Lower leg skin (tissue), 4 donors: Measurements from ENCODE around the gene MAD1L1. TPM values are rescaled to one million over a fixed set of nuclear protein-coding genes. Genes with fewer than 3 reads are reported as not detected.

Experiments used
- DNase-seq, 2 donors: peaks; one replicate each; pipeline ENCODE4 v3.0.0-alpha.2; 2019; ENCODE audit warnings: low spot score in 2 of 2
- H3K4me3 ChIP-seq: fragments of 200-600 bp; sonication (generic); 2 replicates; pipeline ENCODE4 v1.5.1; 2017; ENCODE audit warnings: mild to moderate bottlenecking, low read depth; ENCODE audit not compliant: poor library complexity, severe bottlenecking
- POLR2A ChIP-seq, 2 donors: fragments of 450-650 bp; IDR thresholded peaks; one replicate each; pipeline ENCODE4 v1.6.1; 2016 to 2017; ENCODE audit warnings: antibody characterized with exemption in 2 of 2, mild to moderate bottlenecking in 1 of 2, moderate library complexity in 1 of 2
- WGBS, 2 donors: methylation state at CpG; one replicate each; pipeline ENCODE4 v1.1.5; 2018; 5-methylcytosine and 5-hydroxymethylcytosine counted together
- intact Hi-C: fragments of 100-400 bp; cut with DNase I; formaldehyde crosslinking; loops from one replicate; pipeline ENCODE4 v1.15.0; 2023; ENCODE audit warnings: low total_unique reads
- total RNA-seq, 4 donors: library from RNA; depleted of rRNA; stranded (reverse); fragments of >200 nt; gene quantifications; one replicate each; pipeline ENCODE4 v1.1.0, GENCODE V29; 2016
- TF ChIP-seq, protein P1 (sequence below), 3 donors: fragments of 450-650 bp; IDR thresholded peaks; one replicate each; pipeline ENCODE4 v1.5.1; 2016; ENCODE audit warnings: antibody characterized with exemption in 3 of 3, mild to moderate bottlenecking in 3 of 3, moderate library complexity in 2 of 3

Gene MAD1L1
- total RNA-seq, 4 donors from 2014 or later: 37.7 to 77.8 (median 59.4) TPM

DNA sequence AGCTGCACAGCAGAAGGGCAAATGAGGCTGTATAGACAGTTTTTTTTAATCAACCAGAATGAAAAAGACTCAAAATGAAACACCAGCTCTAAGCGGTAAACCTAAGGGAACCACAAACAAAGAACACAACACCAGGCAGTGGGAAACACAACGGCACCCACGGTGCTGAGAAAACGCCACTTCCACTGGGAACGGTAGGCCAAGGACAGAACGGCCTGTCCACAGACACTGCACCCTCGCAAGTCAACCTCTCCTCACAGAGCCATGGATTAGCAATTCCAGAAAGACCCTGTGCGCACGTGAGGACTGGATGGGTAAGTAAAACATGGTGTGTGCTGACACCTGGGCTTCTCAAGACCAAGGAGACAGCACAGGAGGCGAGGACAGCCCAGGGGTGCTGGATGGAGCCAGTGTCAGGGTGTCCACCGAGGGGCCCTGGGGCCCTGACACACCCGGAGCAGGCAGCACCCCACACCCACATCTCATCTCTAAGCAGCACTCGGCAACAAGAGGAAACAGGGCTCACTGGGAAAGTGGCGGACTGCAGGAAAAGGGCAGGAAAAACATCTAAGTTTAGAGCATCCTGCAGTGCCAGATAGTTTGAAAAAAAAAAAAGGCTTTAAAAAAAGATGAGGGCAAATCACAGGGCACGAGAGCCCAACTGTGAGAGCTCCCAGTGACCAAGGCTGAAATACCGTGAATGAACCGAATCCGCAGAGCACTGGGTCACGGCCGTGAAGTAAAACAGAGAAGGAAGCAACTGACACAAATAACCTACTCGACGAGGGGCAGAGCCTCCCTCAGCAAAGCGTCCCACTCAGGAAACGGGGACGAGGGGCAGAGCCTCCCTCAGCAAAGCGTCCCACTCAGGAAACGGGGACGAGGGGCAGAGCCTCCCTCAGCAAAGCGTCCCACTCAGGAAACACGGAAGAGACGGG lies 120.2 kb downstream of the MAD1L1 start:
- H3K4me3 ChIP-seq: no peak overlapping the region
- intact Hi-C loops: no loop called here
- 78 to 79% methylated on average over 31 of the region's 31 CpGs for WGBS, 2 donors
- TF ChIP-seq, protein P1, sequence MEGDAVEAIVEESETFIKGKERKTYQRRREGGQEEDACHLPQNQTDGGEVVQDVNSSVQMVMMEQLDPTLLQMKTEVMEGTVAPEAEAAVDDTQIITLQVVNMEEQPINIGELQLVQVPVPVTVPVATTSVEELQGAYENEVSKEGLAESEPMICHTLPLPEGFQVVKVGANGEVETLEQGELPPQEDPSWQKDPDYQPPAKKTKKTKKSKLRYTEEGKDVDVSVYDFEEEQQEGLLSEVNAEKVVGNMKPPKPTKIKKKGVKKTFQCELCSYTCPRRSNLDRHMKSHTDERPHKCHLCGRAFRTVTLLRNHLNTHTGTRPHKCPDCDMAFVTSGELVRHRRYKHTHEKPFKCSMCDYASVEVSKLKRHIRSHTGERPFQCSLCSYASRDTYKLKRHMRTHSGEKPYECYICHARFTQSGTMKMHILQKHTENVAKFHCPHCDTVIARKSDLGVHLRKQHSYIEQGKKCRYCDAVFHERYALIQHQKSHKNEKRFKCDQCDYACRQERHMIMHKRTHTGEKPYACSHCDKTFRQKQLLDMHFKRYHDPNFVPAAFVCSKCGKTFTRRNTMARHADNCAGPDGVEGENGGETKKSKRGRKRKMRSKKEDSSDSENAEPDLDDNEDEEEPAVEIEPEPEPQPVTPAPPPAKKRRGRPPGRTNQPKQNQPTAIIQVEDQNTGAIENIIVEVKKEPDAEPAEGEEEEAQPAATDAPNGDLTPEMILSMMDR (IDR thresholded peaks at IDR 0.05): no peak
- TF ChIP-seq POLR2A (IDR thresholded peaks at IDR 0.05): no peak
- DNase-seq: no peak

DNA sequence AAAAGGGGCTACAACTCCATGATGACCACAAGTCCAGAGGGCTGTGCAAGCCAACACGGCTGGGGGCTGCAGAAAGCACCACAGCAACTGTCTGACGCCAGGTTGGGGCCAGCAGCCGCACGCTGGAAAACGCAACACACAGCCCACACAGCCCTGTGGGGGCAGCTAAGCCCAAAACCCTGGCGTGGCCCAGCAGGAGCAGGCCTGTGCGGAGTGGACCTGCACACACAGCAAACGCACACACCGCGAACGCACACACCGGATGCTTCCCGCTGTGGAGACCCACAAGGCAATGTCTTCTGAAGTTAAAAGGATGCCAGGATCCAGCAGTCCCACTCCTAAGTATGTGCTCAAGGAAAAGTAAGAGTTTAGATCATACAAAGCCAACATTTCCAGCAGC lies 121.2 kb downstream of the MAD1L1 start:
- intact Hi-C loops: no loop called here
- TF ChIP-seq, protein P1 (IDR thresholded peaks at IDR 0.05): no peak
- TF ChIP-seq POLR2A (IDR thresholded peaks at IDR 0.05): no peak
- DNase-seq: no peak
- 95 to 98% methylated on average over 13 of the region's 13 CpGs for WGBS, 2 donors
- H3K4me3 ChIP-seq: no peak overlapping the region

DNA sequence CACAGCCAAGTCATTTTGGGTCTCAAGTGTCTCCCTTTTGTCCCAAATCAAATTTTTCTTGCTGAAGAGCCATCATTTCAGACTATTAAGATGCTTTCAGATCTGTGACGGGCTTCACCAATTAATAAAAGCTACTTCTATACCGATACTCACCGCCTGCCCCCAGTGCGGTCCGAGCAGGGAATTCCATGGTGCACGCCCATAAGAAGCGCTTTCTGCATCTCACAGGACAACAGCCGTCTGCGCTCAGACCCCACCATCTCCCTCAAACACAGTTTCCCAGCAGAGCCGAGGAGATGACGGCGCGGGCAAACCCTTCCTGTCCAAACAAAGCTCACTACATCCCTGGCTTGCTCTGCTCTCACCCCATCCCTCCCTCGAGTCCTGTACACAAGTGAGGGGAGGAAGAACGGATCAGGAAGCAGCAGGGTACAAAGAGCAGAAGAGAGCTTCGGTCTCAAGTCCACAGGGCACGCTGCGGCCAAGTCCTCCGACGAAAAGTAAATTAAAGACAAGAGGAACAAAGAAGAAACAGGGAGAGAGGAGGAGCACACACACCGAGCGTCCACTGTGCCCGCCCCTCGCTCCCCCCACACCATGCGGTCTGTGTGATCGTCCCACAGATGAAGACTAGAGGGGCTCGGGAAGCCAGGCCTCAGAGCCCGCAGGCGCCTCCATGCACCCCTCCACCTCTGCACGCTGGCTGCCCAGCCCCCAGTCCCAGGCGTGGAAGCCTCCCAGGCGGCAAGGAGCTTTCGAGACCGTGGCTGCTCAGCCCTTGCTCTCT lies 121.9 kb downstream of the MAD1L1 start:
- WGBS, 2 donors: 81 to 86% methylated on average over 34 of the region's 34 CpGs
- no peak overlapping the region for H3K4me3 ChIP-seq
- no peak for TF ChIP-seq POLR2A (IDR thresholded peaks at IDR 0.05)
- TF ChIP-seq, protein P1 (IDR thresholded peaks at IDR 0.05): no peak
- intact Hi-C loops: no loop called here
- DNase-seq: no peak

DNA sequence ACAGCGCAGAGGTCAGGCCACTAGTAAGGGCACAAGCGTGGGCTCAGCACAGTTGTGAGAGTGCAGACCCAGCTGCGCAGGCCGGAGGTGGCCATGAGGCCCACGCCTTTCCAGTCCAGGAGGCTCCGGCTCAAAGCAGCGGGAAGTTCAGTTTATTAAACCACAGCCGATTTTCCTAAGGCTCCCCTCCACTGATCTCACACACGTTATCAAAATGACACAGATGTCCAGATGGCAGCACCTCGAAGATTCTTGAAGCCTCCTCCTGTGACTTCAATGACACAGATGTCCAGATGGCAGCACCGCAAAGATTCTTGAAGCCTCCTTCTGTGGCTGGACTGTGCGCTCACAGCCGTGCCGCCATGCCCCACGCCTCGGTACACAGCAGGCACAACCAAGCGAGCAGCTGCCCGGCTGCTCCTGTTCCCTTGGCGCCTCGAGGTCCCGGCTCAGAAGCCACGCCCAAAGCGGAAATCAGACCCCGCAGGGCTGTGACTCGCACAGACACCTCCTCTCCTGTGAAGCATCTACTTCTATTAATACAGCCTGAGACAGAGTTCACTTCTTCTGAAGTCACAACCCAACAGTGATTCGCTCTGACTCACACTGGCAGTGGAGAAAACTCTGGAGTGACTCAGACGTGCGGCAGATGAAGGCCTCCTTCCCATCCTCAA lies 122.7 kb downstream of the MAD1L1 start:
- no peak for DNase-seq
- no peak for TF ChIP-seq POLR2A (IDR thresholded peaks at IDR 0.05)
- TF ChIP-seq, protein P1 (IDR thresholded peaks at IDR 0.05): no peak
- no peak overlapping the region for H3K4me3 ChIP-seq
- intact Hi-C loops: no loop called here
- 71 to 80% methylated on average over 28 of the region's 28 CpGs for WGBS, 2 donors

DNA sequence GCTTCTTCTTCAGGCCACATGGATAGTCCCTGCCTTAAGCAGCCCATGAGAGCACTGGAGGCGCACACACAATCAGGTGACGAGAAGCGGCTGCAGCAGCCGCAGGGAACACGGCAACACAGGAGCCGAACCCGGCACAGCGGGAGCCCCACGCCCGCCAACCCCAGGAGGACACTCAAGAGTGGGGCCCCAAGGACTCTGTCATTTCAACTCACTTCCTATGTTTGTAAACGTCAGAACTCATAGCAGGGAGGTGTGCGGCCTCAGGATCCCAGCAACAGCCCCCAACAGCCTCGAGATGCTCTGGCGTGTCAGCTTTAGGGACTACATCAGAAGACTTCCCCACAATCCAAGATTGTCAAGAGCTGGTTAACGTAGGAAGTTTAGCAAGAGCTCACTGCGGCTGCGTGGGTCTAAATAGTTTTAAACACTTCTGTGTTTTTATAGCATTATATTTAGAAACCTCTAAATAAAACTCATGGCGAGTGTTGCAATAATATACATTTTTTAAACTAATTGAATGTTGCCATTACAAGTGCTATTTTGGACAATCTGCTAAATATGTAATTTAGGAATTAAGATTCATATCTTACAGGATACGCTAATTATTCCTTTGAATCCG lies 123.4 kb downstream of the MAD1L1 start:
- H3K4me3 ChIP-seq: no peak overlapping the region
- DNase-seq: no peak
- WGBS, 2 donors: 85 to 89% methylated on average over 20 of the region's 20 CpGs
- TF ChIP-seq, protein P1 (IDR thresholded peaks at IDR 0.05): no peak
- no peak for TF ChIP-seq POLR2A (IDR thresholded peaks at IDR 0.05)
- intact Hi-C loops: no loop called here
